GM06990 (cell line): Measurements from ENCODE around the gene ZNF335.
A peak's percentile ranks its signal among the peaks of the same experiment; 100 is the strongest.

Experiments
- DNase-seq: peaks from one replicate; pipeline ENCODE4 v3.0.0-alpha.2; 2011; ENCODE audit not compliant: insufficient read length; ENCODE audit errors: extremely low read depth
- H3K27me3 ChIP-seq: replicated peaks from 2 replicates; pipeline ENCODE4 v1.6.0; 2011; ENCODE audit warnings: low read length; ENCODE audit not compliant: control insufficient read depth, insufficient read depth
- H3K36me3 ChIP-seq: 2 replicates; pipeline ENCODE4 v1.5.1; 2011; ENCODE audit warnings: low read length; ENCODE audit not compliant: control insufficient read depth, insufficient read depth
- H3K4me3 ChIP-seq: replicated peaks from 2 replicates; pipeline ENCODE4 v1.5.1; 2011; ENCODE audit warnings: low read depth, mild to moderate bottlenecking, control low read depth, low read length
- TF ChIP-seq, protein P1 (sequence below): IDR thresholded peaks from 2 replicates; pipeline ENCODE4 v1.5.1; 2011; ENCODE audit warnings: low read length, control low read depth, mild to moderate bottlenecking, inconsistent platforms; ENCODE audit not compliant: insufficient read depth, poor library complexity, severe bottlenecking

ZNF335 gene

DNA sequence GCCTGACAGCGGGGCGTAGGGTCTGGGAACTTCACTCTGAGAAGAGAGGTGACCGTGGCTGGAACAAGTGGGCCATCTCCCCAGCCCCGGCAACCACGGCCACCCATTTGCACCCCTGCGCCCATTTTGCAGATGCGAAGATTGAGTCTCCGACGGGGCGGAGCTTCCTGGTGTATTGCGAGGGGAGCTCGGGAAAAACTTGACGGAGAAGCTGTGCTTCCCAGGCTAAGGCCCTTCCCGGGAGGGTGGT lies 653 bp downstream of the ZNF335 start:
- no peak for DNase-seq
- peaks cover 22% of the 10 kb centered on the region for H3K36me3 ChIP-seq
- TF ChIP-seq, protein P1, sequence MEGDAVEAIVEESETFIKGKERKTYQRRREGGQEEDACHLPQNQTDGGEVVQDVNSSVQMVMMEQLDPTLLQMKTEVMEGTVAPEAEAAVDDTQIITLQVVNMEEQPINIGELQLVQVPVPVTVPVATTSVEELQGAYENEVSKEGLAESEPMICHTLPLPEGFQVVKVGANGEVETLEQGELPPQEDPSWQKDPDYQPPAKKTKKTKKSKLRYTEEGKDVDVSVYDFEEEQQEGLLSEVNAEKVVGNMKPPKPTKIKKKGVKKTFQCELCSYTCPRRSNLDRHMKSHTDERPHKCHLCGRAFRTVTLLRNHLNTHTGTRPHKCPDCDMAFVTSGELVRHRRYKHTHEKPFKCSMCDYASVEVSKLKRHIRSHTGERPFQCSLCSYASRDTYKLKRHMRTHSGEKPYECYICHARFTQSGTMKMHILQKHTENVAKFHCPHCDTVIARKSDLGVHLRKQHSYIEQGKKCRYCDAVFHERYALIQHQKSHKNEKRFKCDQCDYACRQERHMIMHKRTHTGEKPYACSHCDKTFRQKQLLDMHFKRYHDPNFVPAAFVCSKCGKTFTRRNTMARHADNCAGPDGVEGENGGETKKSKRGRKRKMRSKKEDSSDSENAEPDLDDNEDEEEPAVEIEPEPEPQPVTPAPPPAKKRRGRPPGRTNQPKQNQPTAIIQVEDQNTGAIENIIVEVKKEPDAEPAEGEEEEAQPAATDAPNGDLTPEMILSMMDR, result no peak

DNA sequence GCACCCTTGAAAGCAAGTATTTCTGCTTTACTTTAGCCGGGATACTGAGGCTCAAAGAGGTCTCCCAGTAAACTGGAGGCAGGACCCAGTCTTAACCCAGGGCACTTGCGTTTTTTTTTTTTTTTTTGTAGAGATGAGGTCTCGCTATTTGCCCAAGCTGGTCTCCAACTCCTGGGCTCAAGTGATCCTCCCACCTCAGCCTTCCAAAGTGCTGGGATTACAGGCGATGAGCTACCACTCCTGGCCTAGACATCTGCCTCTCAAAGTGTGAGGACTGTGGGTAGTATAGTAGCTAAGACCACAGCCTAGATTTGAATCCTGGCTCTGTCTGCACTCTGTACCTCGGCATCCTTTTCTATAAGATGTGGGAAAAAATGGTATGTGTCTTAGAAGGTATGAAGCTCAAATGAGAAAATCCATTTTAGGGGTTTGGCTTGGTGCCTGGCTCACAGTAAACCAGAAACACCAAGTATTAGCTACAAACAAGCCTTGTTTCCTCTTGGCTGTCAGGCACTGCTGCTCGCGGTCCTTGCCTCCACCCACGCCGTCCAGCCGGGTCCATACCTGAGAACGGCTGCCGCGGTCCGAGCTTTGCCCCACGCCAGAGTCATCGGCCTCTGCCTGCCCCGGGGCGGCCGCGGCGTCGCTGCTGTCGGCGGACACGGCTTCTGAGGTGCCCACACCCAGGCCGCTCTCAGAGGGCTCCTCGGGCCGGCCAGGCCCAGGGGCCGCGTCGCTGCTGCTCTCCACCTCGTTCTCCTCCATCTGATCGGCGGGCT lies 1.2 kb downstream of the ZNF335 start:
- TF ChIP-seq, protein P1, result no peak
- Histone ChIP-seq H3K4me3 (peak overlapping the region; percentile 85), H3K36me3 (peaks cover 22% of the 10 kb centered on the region), H3K27me3 (no peaks in the 10 kb centered on the region)
- DNase-seq, result no peak

More for the DNA sequence above, 653 bp downstream of the ZNF335 start:
- H3K4me3 ChIP-seq, result peak overlapping the region; percentile 85
- H3K27me3 ChIP-seq, result no peaks in the 10 kb centered on the region

DNA sequence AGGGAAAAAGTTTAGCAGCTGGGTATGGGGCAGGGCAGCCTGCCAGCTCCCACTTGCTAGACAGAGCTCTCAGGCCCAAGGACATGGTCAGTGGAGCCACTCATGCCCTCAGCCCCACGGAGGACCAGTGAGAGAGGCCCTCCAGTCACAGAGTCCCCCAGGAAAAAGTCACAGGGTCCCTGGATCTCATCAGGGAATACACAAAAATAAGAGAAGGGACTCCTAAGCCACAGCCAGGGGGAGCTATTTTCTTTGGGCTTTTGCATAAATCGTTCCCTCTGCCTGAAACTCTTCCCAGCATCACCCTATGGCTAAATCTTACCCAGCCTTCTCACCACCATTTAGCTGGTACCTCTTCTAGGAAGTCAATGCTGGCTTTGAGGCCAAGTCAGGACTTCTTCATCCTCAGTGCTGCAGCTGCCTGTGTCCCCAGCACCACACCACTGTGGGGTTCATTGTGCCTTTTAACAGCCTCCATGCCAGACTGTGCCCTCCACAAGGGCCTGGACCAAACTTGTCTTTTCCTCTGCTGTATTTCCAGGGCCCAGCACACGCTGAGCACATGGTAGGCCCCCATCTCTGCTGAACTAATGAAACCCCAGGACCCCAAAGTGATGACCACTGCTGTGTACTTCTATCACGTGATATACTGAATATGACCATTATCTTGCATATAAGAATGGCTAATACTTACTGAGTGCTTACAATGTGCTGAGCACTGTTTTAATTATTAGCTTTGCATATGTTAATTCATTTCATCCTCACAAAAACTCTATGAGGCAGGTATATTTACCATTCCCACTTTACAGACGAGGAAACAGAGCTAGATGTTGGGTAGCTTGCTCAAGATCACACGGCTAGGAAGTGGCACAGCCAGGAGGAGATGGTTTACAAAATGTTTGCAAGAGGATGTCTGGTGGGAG lies 2.0 kb downstream of the ZNF335 start:
- Histone ChIP-seq H3K4me3 (peak overlapping the region; percentile 85), H3K36me3 (peaks cover 26% of the 10 kb centered on the region)
- TF ChIP-seq, protein P1, result peak; percentile 70

DNA sequence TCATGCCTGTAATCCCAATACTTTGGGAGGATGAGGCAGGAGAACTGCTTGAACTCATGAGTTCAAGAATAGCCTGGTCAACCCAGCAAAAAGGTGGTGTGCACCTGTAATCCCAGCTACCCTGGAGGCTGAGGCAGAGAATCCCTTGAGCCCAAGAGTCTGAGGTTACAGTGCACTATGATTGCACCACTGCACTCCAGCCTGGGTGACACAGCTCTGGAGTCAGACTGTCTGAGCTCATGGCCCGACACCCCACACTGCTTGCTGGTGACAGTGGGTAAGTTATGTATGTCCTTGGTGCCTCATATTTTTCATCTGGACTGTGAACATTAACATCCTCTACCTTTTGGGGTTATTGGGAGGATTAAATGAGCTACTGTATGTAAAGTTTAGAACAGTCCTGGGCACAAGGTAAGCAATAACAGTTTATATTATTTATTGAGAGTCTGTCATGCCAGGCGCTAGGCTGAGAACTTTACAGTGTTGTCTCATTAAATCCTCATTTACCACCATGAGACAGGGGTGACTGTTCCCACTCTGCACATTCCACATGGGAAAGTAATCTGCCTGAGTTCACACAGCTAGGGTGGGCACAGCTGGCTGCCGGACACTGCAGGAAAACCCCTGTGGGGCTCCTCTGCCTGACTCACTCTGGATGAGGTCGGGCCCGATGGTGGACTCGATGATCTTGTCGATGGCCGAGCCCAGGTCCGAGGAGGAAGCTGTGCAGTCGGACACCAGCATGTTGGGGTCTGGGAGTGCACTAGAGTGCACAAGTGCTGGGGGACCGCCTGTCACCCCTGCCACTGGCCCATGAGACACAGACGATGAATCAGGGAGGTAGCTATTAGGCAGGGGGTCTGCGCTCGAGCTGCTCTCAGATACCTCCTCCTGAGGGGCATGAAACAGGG lies 2.9 kb downstream of the ZNF335 start:
- Histone ChIP-seq H3K4me3 (no peak overlapping the region; the same call in 1 of the 2 replicates), H3K27me3 (no peaks in the 10 kb centered on the region), H3K36me3 (peaks cover 27% of the 10 kb centered on the region)
- TF ChIP-seq, protein P1, result no peak
- DNase-seq, result no peak

More for the DNA sequence above, 2.0 kb downstream of the ZNF335 start:
- no peak for DNase-seq
- no peaks in the 10 kb centered on the region for H3K27me3 ChIP-seq

DNA sequence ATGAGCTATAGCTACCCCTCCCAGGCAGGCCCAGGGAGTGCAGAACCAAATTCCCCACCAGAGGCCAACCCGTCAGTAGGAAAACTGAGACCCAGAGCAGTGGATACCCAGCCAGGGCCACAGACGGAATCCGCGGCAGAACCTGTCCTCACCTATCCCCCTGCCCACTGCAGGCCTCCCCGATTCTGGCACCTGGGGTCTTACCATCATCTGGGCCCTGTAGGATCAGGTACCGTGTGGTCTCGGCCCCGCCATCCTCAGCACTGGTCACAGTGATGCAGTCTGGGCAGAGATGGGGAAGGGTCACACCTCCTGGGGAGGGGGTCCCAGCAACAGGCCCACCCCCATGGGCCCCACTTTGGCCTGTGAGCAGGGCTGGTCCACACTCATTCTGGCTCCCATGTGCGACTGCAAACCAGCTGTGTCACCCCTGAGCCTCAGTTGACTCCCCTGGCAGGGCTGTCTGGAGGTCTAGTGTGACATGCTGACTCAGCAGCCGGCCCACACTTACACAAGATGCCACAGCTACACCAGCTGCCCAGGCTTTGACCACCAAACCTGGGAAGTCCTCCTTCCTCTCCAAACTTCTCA lies 3.8 kb downstream of the ZNF335 start:
- TF ChIP-seq, protein P1, result no peak
- no peaks in the 10 kb centered on the region for H3K27me3 ChIP-seq
- no peak for DNase-seq
- H3K36me3 ChIP-seq, result peaks cover 35% of the 10 kb centered on the region
- no peak overlapping the region for H3K4me3 ChIP-seq
